SK-N-MC (cell line): Measurements from ENCODE around the gene CTSE.

Experiments
- EZH2 ChIP-seq: fragments of 200-600 bp; sonication (generic); IDR thresholded peaks from one replicate; pipeline ENCODE4 v1.6.1; 2017; ENCODE audit warnings: antibody characterized with exemption
- POLR2AphosphoS5 ChIP-seq: IDR thresholded peaks from 2 replicates; pipeline ENCODE4 v1.6.1; 2012; ENCODE audit warnings: mild to moderate bottlenecking, low read depth, low read length, borderline replicate concordance

DNA sequence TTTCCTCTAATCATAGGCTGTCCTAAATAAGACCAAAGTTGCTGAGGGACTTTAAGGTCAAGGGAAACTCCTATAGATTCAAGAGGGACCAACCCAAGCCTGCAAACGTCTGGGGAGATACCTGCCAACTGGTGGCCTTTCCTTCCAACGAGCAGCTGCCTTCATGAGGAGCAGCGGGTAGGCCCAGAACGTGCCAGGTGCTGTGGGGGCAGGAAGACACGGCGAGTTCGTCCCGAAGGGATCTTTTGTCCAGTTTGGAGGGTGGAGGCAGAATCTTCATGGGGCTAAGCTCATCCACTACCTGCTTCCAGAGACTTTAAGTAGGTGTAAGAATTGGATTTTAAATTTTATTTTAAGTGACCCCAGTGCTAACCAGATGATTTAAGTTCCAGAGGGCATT lies 54.5 kb downstream of the CTSE start:
- TF ChIP-seq POLR2AphosphoS5 (no peak), EZH2 (no peak)
